SK-N-SH (cell line): ENCODE measurements around the gene PLAC9. TPM values are rescaled to one million over a fixed set of nuclear protein-coding genes. Genes with fewer than 3 reads are reported as not detected.

Source experiments
- CTCF ChIA-PET: fragments of 300-600, 350-600 bp; formaldehyde crosslinking; extraction: SDS; loops from one replicate; lab custom pipeline; 2021; lab: Yijun Ruan, JAX
- POLR2A ChIA-PET: fragments of 350-600 bp; sonication (Branson Sonifier 250); formaldehyde crosslinking; extraction: SDS; loops from one replicate; lab custom pipeline; 2020; ENCODE audit warnings: antibody characterized with exemption, inconsistent platforms; lab: Yijun Ruan, JAX
- DNase-seq: peaks from one replicate; pipeline ENCODE4 v3.0.0; 2012
- H2AFZ ChIP-seq: fragments of 200-600 bp; sonication (generic); 2 replicates; pipeline ENCODE4 v1.8.1; 2016; ENCODE audit warnings: antibody characterized with exemption, mild to moderate bottlenecking, low read depth
- H3F3A ChIP-seq: fragments of 200-600 bp; sonication (generic); replicated peaks from 2 replicates; pipeline ENCODE3; 2016; ENCODE audit warnings: antibody characterized with exemption, mild to moderate bottlenecking; ENCODE audit not compliant: insufficient read depth
- H3K27ac ChIP-seq, 2 experiments: fragments of 200-500 bp in 1 of 2; fragments of 200-600 bp in 1 of 2; sonication (Bioruptor generic) in 1 of 2; sonication (generic), shearing (Covaris generic) in 1 of 2; 2 replicates each; pipeline versions ENCODE4 v1.5.1 to v1.6.1; 2014 to 2016; ENCODE audit warnings: low read depth in 2 of 2, inconsistent platforms in 1 of 2, low read length in 1 of 2, mild to moderate bottlenecking in 1 of 2, mixed read lengths in 1 of 2
- H3K27me3 ChIP-seq: fragments of 200-600 bp; sonication (generic), shearing (Covaris generic); 2 replicates; pipeline ENCODE4 v1.6.1; 2016; ENCODE audit warnings: mixed run types; ENCODE audit not compliant: insufficient read depth
- H3K36me3 ChIP-seq, 2 experiments: fragments of 200-500 bp in 1 of 2; fragments of 200-600 bp in 1 of 2; sonication (Bioruptor generic) in 1 of 2; sonication (generic) in 1 of 2; replicated peaks in 1 of 2; 2 replicates each; pipeline versions ENCODE3 to v1.5.1; 2014 to 2016; ENCODE audit warnings: low read length in 1 of 2, mild to moderate bottlenecking in 1 of 2; ENCODE audit not compliant: insufficient read depth in 2 of 2, control insufficient read depth in 1 of 2
- H3K4me1 ChIP-seq, 2 experiments: fragments of 200-500 bp in 1 of 2; fragments of 200-600 bp in 1 of 2; sonication (Bioruptor generic) in 1 of 2; sonication (generic), shearing (Covaris generic) in 1 of 2; 2 replicates each; pipeline versions ENCODE4 v1.5.1 to v1.6.1; 2014 to 2016; ENCODE audit warnings: low read depth in 1 of 2, low read length in 1 of 2, mixed run types in 1 of 2; ENCODE audit not compliant: insufficient read depth in 2 of 2, control insufficient read depth in 1 of 2
- H3K4me2 ChIP-seq: fragments of 200-600 bp; sonication (generic), shearing (Covaris generic); 2 replicates; pipeline ENCODE4 v1.6.1; 2017; ENCODE audit warnings: mixed run types
- H3K4me3 ChIP-seq, 2 experiments: fragments of 200-500 bp in 1 of 2; fragments of 200-600 bp in 1 of 2; sonication (Bioruptor generic) in 1 of 2; sonication (generic), shearing (Covaris generic) in 1 of 2; 2 replicates each; pipeline versions ENCODE4 v1.5.1 to v1.8.1; 2014 to 2016; ENCODE audit warnings: low read depth in 2 of 2, inconsistent platforms in 1 of 2, low read length in 1 of 2, mild to moderate bottlenecking in 1 of 2, mixed read lengths in 1 of 2, moderate library complexity in 1 of 2
- H3K79me2 ChIP-seq: fragments of 200-600 bp; sonication (generic); 2 replicates; pipeline ENCODE4 v1.8.1; 2017; ENCODE audit warnings: mild to moderate bottlenecking; ENCODE audit not compliant: insufficient read depth
- H3K9ac ChIP-seq: fragments of 200-600 bp; sonication (generic); 2 replicates; pipeline ENCODE4 v1.6.1; 2017; ENCODE audit warnings: mixed run types
- H3K9me2 ChIP-seq: fragments of 200-600 bp; sonication (generic); 2 replicates; pipeline ENCODE4 v1.6.1; 2017; ENCODE audit warnings: mixed run types
- H3K9me3 ChIP-seq: fragments of 200-600 bp; sonication (generic); 2 replicates; pipeline ENCODE4 v1.6.1; 2017; ENCODE audit warnings: mixed run types, mild to moderate bottlenecking, moderate library complexity
- H4K20me1 ChIP-seq: fragments of 200-600 bp; sonication (generic); 2 replicates; pipeline ENCODE4 v1.6.1; 2017; ENCODE audit warnings: mild to moderate bottlenecking, mixed run types; ENCODE audit not compliant: insufficient read depth
- CHD2 ChIP-seq: fragments of 150-350 bp; IDR thresholded peaks from 2 replicates; pipeline ENCODE4 v1.6.1; 2018; ENCODE audit warnings: low read length; ENCODE audit not compliant: partially characterized antibody
- ELF1 ChIP-seq: IDR thresholded peaks from 2 replicates; pipeline ENCODE4 v1.4.0; 2012
- EZH2phosphoT487 ChIP-seq: fragments of 200-600 bp; sonication (generic); IDR thresholded peaks from 2 replicates; pipeline ENCODE4 v1.6.1; 2017; ENCODE audit warnings: low read depth, mixed run types, mild to moderate bottlenecking, antibody characterized with exemption, moderate library complexity, borderline replicate concordance
- FOSL2 ChIP-seq: IDR thresholded peaks from 2 replicates; pipeline ENCODE4 v1.4.0; 2012; ENCODE audit warnings: low read depth, mild to moderate bottlenecking, moderate library complexity, borderline replicate concordance
- FOXJ3 ChIP-seq: sonication (generic); formaldehyde crosslinking; IDR thresholded peaks from 2 replicates; pipeline ENCODE4 v1.5.1; 2020; ENCODE audit warnings: mild to moderate bottlenecking, missing genetic modification reagents
- GATA2 ChIP-seq: sonication (generic); formaldehyde crosslinking; IDR thresholded peaks from 2 replicates; pipeline ENCODE4 v1.5.0; 2020; ENCODE audit warnings: mild to moderate bottlenecking, missing genetic modification reagents
- IRF3 ChIP-seq: fragments of 150-350 bp; IDR thresholded peaks from 2 replicates; pipeline ENCODE4 v1.6.1; 2016; ENCODE audit warnings: mild to moderate bottlenecking, low read depth, low read length
- JUND ChIP-seq: IDR thresholded peaks from 2 replicates; pipeline ENCODE4 v1.4.0; 2012
- MEF2A ChIP-seq: IDR thresholded peaks from 2 replicates; pipeline ENCODE4 v1.4.0; 2012; ENCODE audit warnings: low read depth, borderline replicate concordance
- MXI1 ChIP-seq: IDR thresholded peaks from 2 replicates; pipeline ENCODE4 v1.6.1; 2012; ENCODE audit warnings: mild to moderate bottlenecking, low read depth, low read length, improper control_type of control experiment
- NFIC ChIP-seq: IDR thresholded peaks from 2 replicates; pipeline ENCODE4 v1.4.0; 2012; ENCODE audit warnings: borderline replicate concordance
- NRF1 ChIP-seq: IDR thresholded peaks from 2 replicates; pipeline ENCODE4 v1.6.1; 2012; ENCODE audit warnings: low read depth, mild to moderate bottlenecking, low read length
- RAD21 ChIP-seq: IDR thresholded peaks from 2 replicates; pipeline ENCODE4 v1.6.1; 2012; ENCODE audit warnings: mild to moderate bottlenecking, low read length
- RCOR1 ChIP-seq: fragments of 150-350 bp; IDR thresholded peaks from 2 replicates; pipeline ENCODE4 v1.6.1; 2017; ENCODE audit warnings: antibody characterized with exemption, low read length
- REST ChIP-seq: IDR thresholded peaks from 2 replicates; pipeline ENCODE4 v1.6.1; 2012; ENCODE audit warnings: mild to moderate bottlenecking, low read depth, low read length, moderate library complexity
- RFX5 ChIP-seq: IDR thresholded peaks from 2 replicates; pipeline ENCODE4 v1.6.1; 2012; ENCODE audit warnings: mild to moderate bottlenecking, improper control_type of control experiment, low read length
- RXRA ChIP-seq: IDR thresholded peaks from 2 replicates; pipeline ENCODE4 v1.4.0; 2012; ENCODE audit warnings: low read depth, mild to moderate bottlenecking, borderline replicate concordance
- SIN3A ChIP-seq: IDR thresholded peaks from 2 replicates; pipeline ENCODE4 v1.6.1; 2012; ENCODE audit warnings: low read depth, mild to moderate bottlenecking, low read length, moderate library complexity, borderline replicate concordance
- SMC3 ChIP-seq: IDR thresholded peaks from 2 replicates; pipeline ENCODE4 v1.6.1; 2012; ENCODE audit warnings: low read depth, low read length, improper control_type of control experiment
- TAF1 ChIP-seq: IDR thresholded peaks from 2 replicates; pipeline ENCODE4 v1.6.1; 2012; ENCODE audit warnings: low read depth, mild to moderate bottlenecking, low read length, moderate library complexity, borderline replicate concordance
- TCF12 ChIP-seq: IDR thresholded peaks from 2 replicates; pipeline ENCODE4 v1.4.0; 2012
- TEAD4 ChIP-seq: IDR thresholded peaks from 2 replicates; pipeline ENCODE4 v1.4.0; 2012; ENCODE audit warnings: mild to moderate bottlenecking, borderline replicate concordance; ENCODE audit not compliant: insufficient read depth
- ZBTB33 ChIP-seq: IDR thresholded peaks from 2 replicates; pipeline ENCODE4 v1.4.0; 2012; ENCODE audit warnings: low read depth, borderline replicate concordance
- WGBS: methylation state at CpG from one replicate; pipeline ENCODE4 v1.1.6; 2017; ENCODE audit warnings: low lambda C conversion rate; 5-methylcytosine and 5-hydroxymethylcytosine counted together
- polyA plus RNA-seq, 3 experiments: library from polyadenylated mRNA; depleted of rRNA; stranded (reverse); fragments of >200 nt; gene quantifications; 2 replicates each; pipeline ENCODE4 v1.2.3, GENCODE V29; 2012
- TF ChIP-seq, protein P1 (sequence below): IDR thresholded peaks from 2 replicates; pipeline ENCODE4; 2012
- TF ChIP-seq, protein P2 (sequence below): IDR thresholded peaks from 2 replicates; pipeline ENCODE4 v1.4.0; 2012; ENCODE audit warnings: low read depth

The PLAC9 gene
- polyA plus RNA-seq, 1 of the 3 experiments (the other 2 are of a cell fraction) = 0.21 TPM

- 92% methylated on average over 4 of the region's 8 CpGs for WGBS
- Histone ChIP-seq H3K27me3 (no peaks in the 10 kb centered on the region), H3K9ac (no peak overlapping the region), H3K4me1 (peaks cover 10 to 36% of the 10 kb centered on the region in 2 experiments; a peak in 3 of 4 replicates), H3K4me3 (no peak overlapping the region), H3F3A (peaks cover 4% of the 10 kb centered on the region), H2AFZ (no peak overlapping the region), H3K4me2 (peak overlapping the region; percentile 52; the same call in 1 of the 2 replicates), H3K79me2 (no peaks in the 10 kb centered on the region; the same call in 1 of the 2 replicates), H3K36me3 (peaks cover 0 to 21% of the 10 kb centered on the region in 2 experiments), H3K27ac (no peak overlapping the region; a peak in 1 of 4 replicates), H3K9me3 (no peaks in the 10 kb centered on the region), H3K9me2 (no peaks in the 10 kb centered on the region), H4K20me1 (no peaks in the 10 kb centered on the region; the same call in 1 of the 2 replicates)
- POLR2A ChIA-PET = no interaction called here
- CTCF ChIA-PET = interaction anchor here (1.6 to 2.0 kb wide), 2 partner anchors 20 to 59 kb away, joined by 8 to 9 read pairs; no protein-coding TSS in a partner anchor
- no peak for DNase-seq
- TF ChIP-seq REST (no peak), FOXJ3 (no peak), RCOR1 (no peak), JUND (no peak), RFX5 (no peak), TEAD4 (no peak), RAD21 (no peak), ELF1 (no peak), NFIC (peak; percentile 76), RXRA (peak; percentile 86), CHD2 (no peak), GATA2 (CRISPR knock-in tag) (no peak), TCF12 (peak; percentile 73), TAF1 (no peak), IRF3 (no peak), SIN3A (no peak), EZH2phosphoT487 (no peak), FOSL2 (peak; percentile 25; the same call in 1 of the 2 replicates), MEF2A (0 out of 2 replicates have a peak, but pooled peaks have one; percentile 17), NRF1 (no peak), MXI1 (no peak), ZBTB33 (no peak), SMC3 (no peak)
- TF ChIP-seq, protein P1, sequence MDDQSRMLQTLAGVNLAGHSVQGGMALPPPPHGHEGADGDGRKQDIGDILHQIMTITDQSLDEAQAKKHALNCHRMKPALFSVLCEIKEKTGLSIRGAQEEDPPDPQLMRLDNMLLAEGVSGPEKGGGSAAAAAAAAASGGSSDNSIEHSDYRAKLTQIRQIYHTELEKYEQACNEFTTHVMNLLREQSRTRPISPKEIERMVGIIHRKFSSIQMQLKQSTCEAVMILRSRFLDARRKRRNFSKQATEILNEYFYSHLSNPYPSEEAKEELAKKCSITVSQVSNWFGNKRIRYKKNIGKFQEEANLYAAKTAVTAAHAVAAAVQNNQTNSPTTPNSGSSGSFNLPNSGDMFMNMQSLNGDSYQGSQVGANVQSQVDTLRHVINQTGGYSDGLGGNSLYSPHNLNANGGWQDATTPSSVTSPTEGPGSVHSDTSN = no peak
- TF ChIP-seq, protein P2, sequence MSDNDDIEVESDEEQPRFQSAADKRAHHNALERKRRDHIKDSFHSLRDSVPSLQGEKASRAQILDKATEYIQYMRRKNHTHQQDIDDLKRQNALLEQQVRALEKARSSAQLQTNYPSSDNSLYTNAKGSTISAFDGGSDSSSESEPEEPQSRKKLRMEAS = no peak
These were observed 31.3 kb downstream of the PLAC9 start for GRCh38 chr10:80163741-80164341.
